ENCODE measurements around the gene C3orf22.

The C3orf22 gene

DNA sequence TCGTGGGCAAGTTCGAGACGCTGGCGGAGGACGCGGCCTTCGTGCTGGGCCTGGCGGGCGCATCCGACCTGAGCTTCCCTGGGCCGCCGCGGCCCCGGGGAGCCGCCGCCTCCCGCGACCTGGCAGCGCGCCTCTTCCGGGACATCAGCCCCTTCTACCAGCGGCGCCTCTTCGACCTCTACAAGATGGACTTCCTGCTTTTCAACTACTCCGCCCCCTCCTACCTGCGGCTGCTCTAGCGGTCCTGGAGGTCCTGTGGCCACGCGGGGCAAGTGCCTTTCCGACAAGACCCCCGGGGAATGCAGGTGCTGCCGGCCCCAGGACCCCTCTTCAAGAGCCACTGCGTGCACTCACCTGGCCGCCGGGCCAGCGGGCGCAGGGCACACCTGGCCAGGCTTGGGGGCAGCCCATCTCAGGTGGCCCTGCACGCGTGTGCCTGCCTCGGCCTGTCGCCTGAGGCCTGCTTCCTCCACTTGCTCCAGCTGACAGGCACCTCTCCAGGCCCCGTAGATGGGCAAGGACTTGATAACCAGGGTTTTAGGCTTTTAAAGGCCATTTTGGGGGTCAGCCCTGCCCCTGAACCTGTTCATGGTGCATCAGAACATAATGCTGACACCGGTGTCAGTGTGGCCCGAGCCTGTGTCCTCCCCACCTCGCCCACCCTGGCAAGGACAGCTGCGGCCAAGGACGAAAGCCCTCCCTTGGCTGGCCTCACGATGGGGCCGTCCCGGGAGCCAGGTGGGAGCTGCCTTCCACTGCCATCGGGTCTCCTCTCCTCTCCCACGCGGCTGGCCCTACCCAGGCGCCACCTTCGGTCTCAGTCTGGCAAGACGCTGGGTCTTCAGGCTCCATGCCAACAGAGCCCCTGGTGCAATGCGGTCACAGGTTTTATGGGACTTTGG lies 16.1 kb downstream of the C3orf22 start:
- no peak for DNase-seq
- Histone ChIP-seq H3K36me3 (ENCODE audit: control insufficient read depth, insufficient read depth, low read length) (no peaks in the 10 kb centered on the region), H3K27ac (ENCODE audit: insufficient read depth, low read length, poor library complexity, severe bottlenecking) (no peak overlapping the region)

DNA sequence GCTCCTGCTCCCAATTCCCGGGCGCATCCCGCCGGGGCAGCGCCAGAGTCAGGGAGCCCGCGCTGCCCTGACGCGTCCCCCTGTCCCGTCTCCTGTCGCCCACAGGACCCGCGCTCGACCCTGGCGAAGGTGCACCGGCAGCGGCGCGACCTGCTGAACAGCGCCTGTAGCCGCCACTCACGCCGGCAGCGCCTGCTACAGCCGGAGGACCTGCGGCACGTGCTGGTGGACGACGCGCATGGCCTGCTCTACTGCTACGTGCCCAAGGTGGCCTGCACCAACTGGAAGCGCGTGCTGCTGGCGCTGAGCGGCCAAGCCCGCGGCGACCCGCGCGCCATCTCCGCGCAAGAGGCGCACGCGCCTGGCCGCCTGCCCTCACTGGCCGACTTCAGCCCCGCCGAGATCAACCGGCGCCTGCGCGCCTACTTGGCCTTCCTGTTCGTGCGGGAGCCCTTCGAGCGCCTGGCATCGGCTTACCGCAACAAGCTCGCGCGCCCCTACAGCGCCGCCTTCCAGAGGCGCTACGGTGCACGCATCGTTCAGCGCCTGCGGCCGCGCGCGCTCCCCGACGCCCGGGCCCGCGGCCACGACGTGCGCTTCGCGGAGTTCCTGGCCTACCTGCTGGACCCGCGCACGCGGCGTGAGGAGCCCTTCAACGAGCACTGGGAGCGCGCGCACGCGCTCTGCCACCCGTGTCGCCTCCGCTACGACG lies 16.9 kb downstream of the C3orf22 start:
- Histone ChIP-seq H3K4me3 (ENCODE audit: insufficient read depth, low read depth, low read length, poor library complexity, severe bottlenecking) (no peak overlapping the region), H3K4me1 (ENCODE audit: control insufficient read depth, insufficient read depth, low read length, poor library complexity, severe bottlenecking) (no peaks in the 10 kb centered on the region), H3K27me3 (replicated peaks; ENCODE audit: control insufficient read depth, insufficient read depth, low read length, poor library complexity, severe bottlenecking) (no peaks in the 10 kb centered on the region), H3K36me3 (ENCODE audit: control insufficient read depth, insufficient read depth, low read length) (no peaks in the 10 kb centered on the region), H3K9me3 (ENCODE audit: control insufficient read depth, low read length) (no peaks in the 10 kb centered on the region), H3K27ac (ENCODE audit: insufficient read depth, low read length, poor library complexity, severe bottlenecking) (no peak overlapping the region)
- no peak for DNase-seq

More for the DNA sequence above, 16.1 kb downstream of the C3orf22 start:
- no peaks in the 10 kb centered on the region for H3K9me3 ChIP-seq (ENCODE audit: control insufficient read depth, low read length)
- H3K4me1 ChIP-seq (ENCODE audit: control insufficient read depth, insufficient read depth, low read length, poor library complexity, severe bottlenecking) = no peaks in the 10 kb centered on the region
- no peaks in the 10 kb centered on the region for H3K27me3 ChIP-seq (replicated peaks; ENCODE audit: control insufficient read depth, insufficient read depth, low read length, poor library complexity, severe bottlenecking)
- H3K4me3 ChIP-seq (ENCODE audit: insufficient read depth, low read depth, low read length, poor library complexity, severe bottlenecking) = no peak overlapping the region

- no peak for DNase-seq
Observed at GRCh38 chr3:126540951-126541627, 17.6 kb downstream of the C3orf22 start.

DNA sequence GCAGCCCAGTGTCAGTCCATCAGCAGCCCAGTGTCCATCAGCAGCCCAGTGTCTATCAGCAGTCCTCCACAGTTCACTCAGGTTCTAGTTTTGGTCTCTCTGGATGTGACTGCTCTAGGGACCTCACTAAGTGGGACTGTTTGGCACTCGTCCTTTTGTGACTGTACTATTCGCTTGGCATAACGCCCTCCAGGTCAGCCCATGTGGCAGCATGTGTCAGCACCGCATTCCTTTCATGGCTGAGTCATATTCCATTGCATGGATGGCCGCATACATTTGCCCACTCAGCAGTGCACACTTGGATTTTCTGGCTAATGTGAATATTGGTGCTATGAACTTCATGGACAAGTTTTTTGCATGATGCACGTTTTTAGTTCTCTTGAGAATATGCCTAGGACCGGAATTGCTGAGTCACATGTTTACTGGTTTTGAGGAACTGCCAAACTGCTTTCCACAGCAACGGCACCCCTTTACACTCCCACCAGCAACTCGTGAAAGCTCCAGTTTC lies 18.3 kb downstream of the C3orf22 start:
- no peak overlapping the region for H3K27ac ChIP-seq (ENCODE audit: insufficient read depth, low read length, poor library complexity, severe bottlenecking)
- H3K4me1 ChIP-seq (ENCODE audit: control insufficient read depth, insufficient read depth, low read length, poor library complexity, severe bottlenecking) = no peaks in the 10 kb centered on the region
- H3K27me3 ChIP-seq (replicated peaks; ENCODE audit: control insufficient read depth, insufficient read depth, low read length, poor library complexity, severe bottlenecking) = no peaks in the 10 kb centered on the region
- DNase-seq = no peak
- no peaks in the 10 kb centered on the region for H3K9me3 ChIP-seq (ENCODE audit: control insufficient read depth, low read length)
- H3K4me3 ChIP-seq (ENCODE audit: insufficient read depth, low read depth, low read length, poor library complexity, severe bottlenecking) = no peak overlapping the region
- H3K36me3 ChIP-seq (ENCODE audit: control insufficient read depth, insufficient read depth, low read length) = no peaks in the 10 kb centered on the region

More at GRCh38 chr3:126540951-126541627, 17.6 kb downstream of the C3orf22 start:
- H3K9me3 ChIP-seq (ENCODE audit: control insufficient read depth, low read length) = no peaks in the 10 kb centered on the region
- H3K27me3 ChIP-seq (replicated peaks; ENCODE audit: control insufficient read depth, insufficient read depth, low read length, poor library complexity, severe bottlenecking) = no peaks in the 10 kb centered on the region
- H3K36me3 ChIP-seq (ENCODE audit: control insufficient read depth, insufficient read depth, low read length) = no peaks in the 10 kb centered on the region
- H3K4me1 ChIP-seq (ENCODE audit: control insufficient read depth, insufficient read depth, low read length, poor library complexity, severe bottlenecking) = no peaks in the 10 kb centered on the region
- no peak overlapping the region for H3K27ac ChIP-seq (ENCODE audit: insufficient read depth, low read length, poor library complexity, severe bottlenecking)
- H3K4me3 ChIP-seq (ENCODE audit: insufficient read depth, low read depth, low read length, poor library complexity, severe bottlenecking) = no peak overlapping the region

DNA sequence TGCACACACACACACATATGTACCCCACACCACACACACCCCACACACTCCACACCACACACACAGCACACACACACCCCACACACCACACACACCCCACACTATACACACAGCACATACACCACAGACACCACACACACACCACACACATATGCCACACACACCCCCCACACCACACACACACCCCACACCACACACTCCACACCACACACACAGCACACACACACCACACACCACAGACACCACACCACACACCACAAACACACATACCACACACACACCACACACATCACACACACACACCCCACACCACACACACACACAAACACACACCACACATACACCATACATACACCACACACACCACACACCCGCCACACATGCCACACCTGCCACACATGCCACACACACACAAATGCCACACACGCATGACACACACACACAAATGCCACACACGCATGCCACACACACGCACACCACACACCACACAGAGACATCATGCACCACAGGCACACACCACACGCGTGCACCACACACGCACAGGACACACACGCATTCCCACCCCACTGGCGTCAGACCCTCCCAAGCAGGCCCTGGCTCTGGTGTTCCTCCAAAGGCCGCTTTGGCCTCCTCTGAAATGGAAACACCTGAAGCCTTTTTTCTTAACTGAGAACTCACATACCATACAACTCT lies 19.0 kb downstream of the C3orf22 start:
- H3K4me3 ChIP-seq (ENCODE audit: insufficient read depth, low read depth, low read length, poor library complexity, severe bottlenecking) = no peak overlapping the region
- no peak for DNase-seq
- no peaks in the 10 kb centered on the region for H3K9me3 ChIP-seq (ENCODE audit: control insufficient read depth, low read length)
- no peaks in the 10 kb centered on the region for H3K4me1 ChIP-seq (ENCODE audit: control insufficient read depth, insufficient read depth, low read length, poor library complexity, severe bottlenecking)
- no peak overlapping the region for H3K27ac ChIP-seq (ENCODE audit: insufficient read depth, low read length, poor library complexity, severe bottlenecking)
- no peaks in the 10 kb centered on the region for H3K27me3 ChIP-seq (replicated peaks; ENCODE audit: control insufficient read depth, insufficient read depth, low read length, poor library complexity, severe bottlenecking)
- H3K36me3 ChIP-seq (ENCODE audit: control insufficient read depth, insufficient read depth, low read length) = no peaks in the 10 kb centered on the region

GRCh38 chr3:126538966-126539365 lies 19.8 kb downstream of the C3orf22 start:
- Histone ChIP-seq H3K9me3 (ENCODE audit: control insufficient read depth, low read length) (no peaks in the 10 kb centered on the region), H3K4me1 (ENCODE audit: control insufficient read depth, insufficient read depth, low read length, poor library complexity, severe bottlenecking) (no peaks in the 10 kb centered on the region), H3K27me3 (replicated peaks; ENCODE audit: control insufficient read depth, insufficient read depth, low read length, poor library complexity, severe bottlenecking) (no peaks in the 10 kb centered on the region), H3K27ac (ENCODE audit: insufficient read depth, low read length, poor library complexity, severe bottlenecking) (no peak overlapping the region), H3K36me3 (ENCODE audit: control insufficient read depth, insufficient read depth, low read length) (no peaks in the 10 kb centered on the region), H3K4me3 (ENCODE audit: insufficient read depth, low read depth, low read length, poor library complexity, severe bottlenecking) (no peak overlapping the region)
- no peak for DNase-seq

- Histone ChIP-seq H3K27ac (ENCODE audit: insufficient read depth, low read length, poor library complexity, severe bottlenecking) (no peak overlapping the region), H3K36me3 (ENCODE audit: control insufficient read depth, insufficient read depth, low read length) (no peaks in the 10 kb centered on the region), H3K4me3 (ENCODE audit: insufficient read depth, low read depth, low read length, poor library complexity, severe bottlenecking) (no peak overlapping the region), H3K27me3 (replicated peaks; ENCODE audit: control insufficient read depth, insufficient read depth, low read length, poor library complexity, severe bottlenecking) (no peaks in the 10 kb centered on the region), H3K9me3 (ENCODE audit: control insufficient read depth, low read length) (no peaks in the 10 kb centered on the region), H3K4me1 (ENCODE audit: control insufficient read depth, insufficient read depth, low read length, poor library complexity, severe bottlenecking) (no peaks in the 10 kb centered on the region)
- DNase-seq = no peak
Observed at GRCh38 chr3:126538316-126538715, 20.4 kb downstream of the C3orf22 start.

- H3K4me1 ChIP-seq (ENCODE audit: control insufficient read depth, insufficient read depth, low read length, poor library complexity, severe bottlenecking) = no peaks in the 10 kb centered on the region
- no peak overlapping the region for H3K27ac ChIP-seq (ENCODE audit: insufficient read depth, low read length, poor library complexity, severe bottlenecking)
- H3K4me3 ChIP-seq (ENCODE audit: insufficient read depth, low read depth, low read length, poor library complexity, severe bottlenecking) = no peak overlapping the region
Observed at GRCh38 chr3:126537730-126538281, 20.9 kb downstream of the C3orf22 start.

GRCh38 chr3:126537116-126537729 lies 21.5 kb downstream of the C3orf22 start:
- H3K4me3 ChIP-seq (ENCODE audit: insufficient read depth, low read depth, low read length, poor library complexity, severe bottlenecking) = no peak overlapping the region
- H3K9me3 ChIP-seq (ENCODE audit: control insufficient read depth, low read length) = no peaks in the 10 kb centered on the region
- H3K27ac ChIP-seq (ENCODE audit: insufficient read depth, low read length, poor library complexity, severe bottlenecking) = no peak overlapping the region
- no peaks in the 10 kb centered on the region for H3K36me3 ChIP-seq (ENCODE audit: control insufficient read depth, insufficient read depth, low read length)
- no peaks in the 10 kb centered on the region for H3K4me1 ChIP-seq (ENCODE audit: control insufficient read depth, insufficient read depth, low read length, poor library complexity, severe bottlenecking)
- H3K27me3 ChIP-seq (replicated peaks; ENCODE audit: control insufficient read depth, insufficient read depth, low read length, poor library complexity, severe bottlenecking) = no peaks in the 10 kb centered on the region
- DNase-seq = no peak

More at GRCh38 chr3:126537730-126538281, 20.9 kb downstream of the C3orf22 start:
- H3K27me3 ChIP-seq (replicated peaks; ENCODE audit: control insufficient read depth, insufficient read depth, low read length, poor library complexity, severe bottlenecking) = no peaks in the 10 kb centered on the region
- H3K9me3 ChIP-seq (ENCODE audit: control insufficient read depth, low read length) = no peaks in the 10 kb centered on the region
- no peaks in the 10 kb centered on the region for H3K36me3 ChIP-seq (ENCODE audit: control insufficient read depth, insufficient read depth, low read length)
- DNase-seq = no peak
